K562 (cell line): ENCODE data around the gene ATF4. TPM values are rescaled to one million over a fixed set of nuclear protein-coding genes. Genes with fewer than 3 reads are reported as not detected.

Experiments used
- ADNP ChIP-seq: fragments of 200-800 bp; sonication (Bioruptor generic); IDR thresholded peaks from 2 replicates; pipeline ENCODE4 v1.6.1; 2016; ENCODE audit warnings: missing genetic modification characterization, missing compliant biosample characterization
- CXXC5 ChIP-seq: fragments of 250-450 bp; sonication (Bioruptor Pico); IDR thresholded peaks from 2 replicates; pipeline ENCODE4 v1.8.0; 2022; ENCODE audit warnings: inconsistent platforms, mild to moderate bottlenecking, moderate library complexity
- ESRRB ChIP-seq: fragments of 250-450 bp; sonication (Bioruptor Pico); IDR thresholded peaks from 2 replicates; pipeline ENCODE4 v1.5.0; 2020; ENCODE audit warnings: mild to moderate bottlenecking, moderate library complexity, borderline replicate concordance
- GATAD2B ChIP-seq: fragments of 450-650 bp; IDR thresholded peaks from 2 replicates; pipeline ENCODE4 v1.6.1; 2017; ENCODE audit warnings: mild to moderate bottlenecking, borderline replicate concordance
- GTF2A2 ChIP-seq: IDR thresholded peaks from 2 replicates; pipeline ENCODE4 v1.6.1; 2016; ENCODE audit warnings: mild to moderate bottlenecking, missing genetic modification characterization, missing compliant biosample characterization
- HDAC1 ChIP-seq, 2 experiments: fragments of 450-650 bp; IDR thresholded peaks; 2 replicates each; pipeline ENCODE4 v1.6.1; 2016 to 2017; ENCODE audit warnings: inconsistent platforms in 1 of 2, mild to moderate bottlenecking in 1 of 2, moderate library complexity in 1 of 2
- KDM1A ChIP-seq, 2 experiments: fragments of 450-650 bp; IDR thresholded peaks; 2 replicates each; pipeline ENCODE4 v1.6.1; 2016; ENCODE audit warnings: mild to moderate bottlenecking in 2 of 2
- KLF6 ChIP-seq: fragments of 250-450 bp; sonication (Bioruptor Pico); IDR thresholded peaks from 2 replicates; pipeline ENCODE4 v1.4.0; 2020; ENCODE audit warnings: mild to moderate bottlenecking, moderate library complexity, borderline replicate concordance
- MED1 ChIP-seq: sonication (generic); formaldehyde crosslinking; IDR thresholded peaks from 2 replicates; pipeline ENCODE4 v1.8.1; 2023; ENCODE audit warnings: missing genetic modification reagents, borderline replicate concordance
- MXI1 ChIP-seq: IDR thresholded peaks from 2 replicates; pipeline ENCODE4 v1.6.1; 2011; ENCODE audit warnings: low read depth, mild to moderate bottlenecking, improper control_type of control experiment, low read length
- NR2C2 ChIP-seq, 2 experiments: fragments of 200-800 bp in 1 of 2; sonication (Bioruptor generic) in 1 of 2; sonication (generic) in 1 of 2; formaldehyde crosslinking in 1 of 2; IDR thresholded peaks; 2 replicates each; pipeline versions ENCODE4 v1.6.1 to v1.8.0; 2016 to 2022; ENCODE audit warnings: mild to moderate bottlenecking in 1 of 2, missing compliant biosample characterization in 1 of 2, missing genetic modification characterization in 1 of 2, missing genetic modification reagents in 1 of 2
- PHF8 ChIP-seq: fragments of 200-600 bp; sonication (generic); IDR thresholded peaks from 2 replicates; pipeline ENCODE4 v1.6.1; 2012; ENCODE audit warnings: mixed run types, mild to moderate bottlenecking, inconsistent platforms, low read length, moderate library complexity, borderline replicate concordance
- RBM15 ChIP-seq: fragments of 200-400 bp; formaldehyde crosslinking; IDR thresholded peaks from 2 replicates; pipeline ENCODE4 v1.6.1; 2018; ENCODE audit warnings: mild to moderate bottlenecking, low read length, moderate library complexity; ENCODE audit not compliant: insufficient read depth
- RFX1 ChIP-seq: fragments of 450-650 bp; IDR thresholded peaks from 2 replicates; pipeline ENCODE4 v1.6.1; 2016; ENCODE audit warnings: mild to moderate bottlenecking, moderate library complexity
- TAF15 ChIP-seq: fragments of 200-400 bp; formaldehyde crosslinking; IDR thresholded peaks from 2 replicates; pipeline ENCODE4 v1.6.1; 2017; ENCODE audit warnings: mild to moderate bottlenecking, low read depth, low read length, moderate library complexity
- TCF3 ChIP-seq: sonication (generic); formaldehyde crosslinking; IDR thresholded peaks from 2 replicates; pipeline ENCODE4 v1.4.0; 2020; ENCODE audit warnings: mild to moderate bottlenecking, missing genetic modification reagents
- ZBTB17 ChIP-seq: fragments of 450-650 bp; formaldehyde crosslinking; IDR thresholded peaks from 2 replicates; pipeline ENCODE4 v1.4.0; 2020; ENCODE audit warnings: mild to moderate bottlenecking
- ZBTB7A ChIP-seq: IDR thresholded peaks from 2 replicates; pipeline ENCODE4 v1.6.1; 2011; ENCODE audit warnings: low read depth, mild to moderate bottlenecking, low read length, moderate library complexity, borderline replicate concordance; ENCODE audit not compliant: control insufficient read depth
- ZNF263 ChIP-seq: sonication (generic); formaldehyde crosslinking; IDR thresholded peaks from 2 replicates; pipeline ENCODE4 v1.8.0; 2022; ENCODE audit warnings: mild to moderate bottlenecking, missing genetic modification reagents, borderline replicate concordance
- polyA plus RNA-seq, 8 experiments: library from polyadenylated mRNA; depleted of rRNA in 4 of 8; stranded (reverse) in 5 of 8; unstranded in 3 of 8; fragments of >200 nt; fragmentation: Nextera tagmentation in 2 of 8; fragmentation: Illumina TruSeq in 1 of 8; extraction: Ambion mirVana in 2 of 8; extraction: Trizol in 1 of 8; gene quantifications; 2 replicates each; pipeline versions ENCODE4 v1.2.1 to v1.2.3, GENCODE V29; 2011 to 2014; ENCODE audit warnings: inconsistent platforms in 1 of 8, missing spikeins in 1 of 8
- total RNA-seq, 7 experiments: library from RNA; depleted of rRNA in 6 of 7; stranded (reverse); fragments of >200 nt in 6 of 7; fragmentation: Illumina TruSeq in 2 of 7; extraction: Trizol in 2 of 7; gene quantifications; 2 replicates each; pipeline versions ENCODE4 v1.2.1 to v1.2.3, GENCODE V29; 2011 to 2021; ENCODE audit warnings: low replicate concordance in 1 of 7
- TF ChIP-seq, protein P1 (sequence below): fragments of 250-450 bp; sonication (Bioruptor Pico); IDR thresholded peaks from 2 replicates; pipeline ENCODE4 v1.5.0; 2021
- TF ChIP-seq, protein P2 (sequence below): fragments of 450-650 bp; formaldehyde crosslinking; IDR thresholded peaks from 2 replicates; pipeline ENCODE4 v1.4.0; 2020; ENCODE audit warnings: mild to moderate bottlenecking, moderate library complexity
- TF ChIP-seq, protein P3 (sequence below): fragments of 450-650 bp; formaldehyde crosslinking; conservative IDR thresholded peaks from 2 replicates; pipeline ENCODE4 v1.4.0; 2022; ENCODE audit warnings: mild to moderate bottlenecking, missing genetic modification characterization
- TF ChIP-seq, protein P4 (sequence below), 2 experiments: fragments of 450-650 bp in 1 of 2; sonication (generic) in 1 of 2; formaldehyde crosslinking; conservative IDR thresholded peaks; 2 replicates each; pipeline versions ENCODE4 v1.4.0 to v1.8.1; 2020 to 2022; ENCODE audit warnings: mild to moderate bottlenecking in 1 of 2, missing genetic modification reagents in 1 of 2

ATF4 gene
- total and polyA plus RNA-seq, 9 of the 15 experiments (the other 6 are each of a cell fraction or from before 2014, with no cell fraction given): 93.1 to 723 (median 355) TPM

DNA sequence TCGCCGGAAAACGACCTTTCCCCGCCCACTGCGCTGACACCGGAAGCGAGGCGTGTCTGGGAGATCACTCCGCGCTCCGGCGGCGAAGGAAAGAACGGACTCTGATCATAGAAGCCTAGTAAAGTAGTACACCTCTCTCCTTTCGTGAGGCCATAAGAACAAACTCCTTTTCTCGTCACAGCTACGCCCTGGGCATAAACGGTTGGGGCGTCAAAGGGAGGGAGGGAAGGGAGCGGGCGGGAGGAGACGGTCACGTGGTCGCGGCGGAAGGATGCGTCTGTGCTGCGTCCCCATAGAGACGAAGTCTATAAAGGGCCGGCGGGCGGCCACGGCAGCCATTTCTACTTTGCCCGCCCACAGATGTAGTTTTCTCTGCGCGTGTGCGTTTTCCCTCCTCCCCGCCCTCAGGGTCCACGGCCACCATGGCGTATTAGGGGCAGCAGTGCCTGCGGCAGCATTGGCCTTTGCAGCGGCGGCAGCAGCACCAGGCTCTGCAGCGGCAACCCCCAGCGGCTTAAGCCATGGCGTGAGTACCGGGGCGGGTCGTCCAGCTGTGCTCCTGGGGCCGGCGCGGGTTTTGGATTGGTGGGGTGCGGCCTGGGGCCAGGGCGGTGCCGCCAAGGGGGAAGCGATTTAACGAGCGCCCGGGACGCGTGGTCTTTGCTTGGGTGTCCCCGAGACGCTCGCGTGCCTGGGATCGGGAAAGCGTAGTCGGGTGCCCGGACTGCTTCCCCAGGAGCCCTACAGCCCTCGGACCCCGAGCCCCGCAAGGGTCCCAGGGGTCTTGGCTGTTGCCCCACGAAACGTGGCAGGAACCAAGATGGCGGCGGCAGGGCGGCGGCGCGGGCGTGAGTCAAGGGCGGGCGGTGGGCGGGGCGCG is at the start of gene ATF4 (continued):
- peak; percentile 76; the same call in 1 of the 2 replicates for TF ChIP-seq ZBTB17 (CRISPR knock-in tag)
- no peak for TF ChIP-seq ADNP (tag)
- TF ChIP-seq, protein P1, sequence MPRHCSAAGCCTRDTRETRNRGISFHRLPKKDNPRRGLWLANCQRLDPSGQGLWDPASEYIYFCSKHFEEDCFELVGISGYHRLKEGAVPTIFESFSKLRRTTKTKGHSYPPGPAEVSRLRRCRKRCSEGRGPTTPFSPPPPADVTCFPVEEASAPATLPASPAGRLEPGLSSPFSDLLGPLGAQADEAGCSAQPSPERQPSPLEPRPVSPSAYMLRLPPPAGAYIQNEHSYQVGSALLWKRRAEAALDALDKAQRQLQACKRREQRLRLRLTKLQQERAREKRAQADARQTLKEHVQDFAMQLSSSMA (CRISPR knock-in tag): peak; percentile 19; the same call in 1 of the 2 replicates
- peak in 1 of 2 experiments; percentile 47; a peak in 1 of 4 replicates for TF ChIP-seq HDAC1 (IDR thresholded peaks at IDR 0.05)
- TF ChIP-seq, protein P2, sequence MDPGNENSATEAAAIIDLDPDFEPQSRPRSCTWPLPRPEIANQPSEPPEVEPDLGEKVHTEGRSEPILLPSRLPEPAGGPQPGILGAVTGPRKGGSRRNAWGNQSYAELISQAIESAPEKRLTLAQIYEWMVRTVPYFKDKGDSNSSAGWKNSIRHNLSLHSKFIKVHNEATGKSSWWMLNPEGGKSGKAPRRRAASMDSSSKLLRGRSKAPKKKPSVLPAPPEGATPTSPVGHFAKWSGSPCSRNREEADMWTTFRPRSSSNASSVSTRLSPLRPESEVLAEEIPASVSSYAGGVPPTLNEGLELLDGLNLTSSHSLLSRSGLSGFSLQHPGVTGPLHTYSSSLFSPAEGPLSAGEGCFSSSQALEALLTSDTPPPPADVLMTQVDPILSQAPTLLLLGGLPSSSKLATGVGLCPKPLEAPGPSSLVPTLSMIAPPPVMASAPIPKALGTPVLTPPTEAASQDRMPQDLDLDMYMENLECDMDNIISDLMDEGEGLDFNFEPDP (CRISPR knock-in tag): peak; percentile 17; the same call in 1 of the 2 replicates
- TF ChIP-seq, protein P3, sequence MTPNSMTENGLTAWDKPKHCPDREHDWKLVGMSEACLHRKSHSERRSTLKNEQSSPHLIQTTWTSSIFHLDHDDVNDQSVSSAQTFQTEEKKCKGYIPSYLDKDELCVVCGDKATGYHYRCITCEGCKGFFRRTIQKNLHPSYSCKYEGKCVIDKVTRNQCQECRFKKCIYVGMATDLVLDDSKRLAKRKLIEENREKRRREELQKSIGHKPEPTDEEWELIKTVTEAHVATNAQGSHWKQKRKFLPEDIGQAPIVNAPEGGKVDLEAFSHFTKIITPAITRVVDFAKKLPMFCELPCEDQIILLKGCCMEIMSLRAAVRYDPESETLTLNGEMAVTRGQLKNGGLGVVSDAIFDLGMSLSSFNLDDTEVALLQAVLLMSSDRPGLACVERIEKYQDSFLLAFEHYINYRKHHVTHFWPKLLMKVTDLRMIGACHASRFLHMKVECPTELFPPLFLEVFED (CRISPR knock-in tag): peak; percentile 50; the same call in 1 of the 2 replicates
- TF ChIP-seq KLF6 (CRISPR knock-in tag): peak; percentile 84
- TF ChIP-seq GTF2A2: peak; percentile 100
- 0 out of 2 replicates have a peak, but pooled peaks have one; percentile 47 for TF ChIP-seq MED1 (CRISPR knock-in tag)
- TF ChIP-seq RFX1: peak; percentile 59
- TF ChIP-seq KDM1A (IDR thresholded peaks at IDR 0.05): no peak
- peak; percentile 12; the same call in 1 of the 2 replicates for TF ChIP-seq TCF3 (CRISPR knock-in tag)
- peak; percentile 97 for TF ChIP-seq ZBTB7A
- peak; percentile 72 for TF ChIP-seq ZNF263
- TF ChIP-seq ESRRB (CRISPR knock-in tag): no peak
- no peak for TF ChIP-seq NR2C2 (CRISPR knock-in tag; IDR thresholded peaks at IDR 0.05)
- peak; percentile 92 for TF ChIP-seq NR2C2 (tag; IDR thresholded peaks at IDR 0.05)
- peak; percentile 87 for TF ChIP-seq PHF8
- TF ChIP-seq MXI1: no peak
- 0 out of 2 replicates have a peak, but pooled peaks have one; percentile 28 for TF ChIP-seq TAF15
- TF ChIP-seq, protein P4, sequence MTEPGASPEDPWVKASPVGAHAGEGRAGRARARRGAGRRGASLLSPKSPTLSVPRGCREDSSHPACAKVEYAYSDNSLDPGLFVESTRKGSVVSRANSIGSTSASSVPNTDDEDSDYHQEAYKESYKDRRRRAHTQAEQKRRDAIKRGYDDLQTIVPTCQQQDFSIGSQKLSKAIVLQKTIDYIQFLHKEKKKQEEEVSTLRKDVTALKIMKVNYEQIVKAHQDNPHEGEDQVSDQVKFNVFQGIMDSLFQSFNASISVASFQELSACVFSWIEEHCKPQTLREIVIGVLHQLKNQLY (CRISPR knock-in tag; conservative IDR thresholded peaks at IDR 0.05): 0 out of 4 replicates have a peak, but pooled peaks of 1 of the 2 experiments have one; percentile 61
- TF ChIP-seq RBM15: peak; percentile 47; the same call in 1 of the 2 replicates
- TF ChIP-seq GATAD2B: no peak
- peak; percentile 85 for TF ChIP-seq CXXC5
